IMR-90 (cell line): ENCODE data around the gene LAMA3. TPM values are rescaled to one million over a fixed set of nuclear protein-coding genes. Genes with fewer than 3 reads are reported as not detected.

Experiments
- ATAC-seq: fragments of 200-7000 bp; cut with Tn5 transposase; 2 replicates; pipeline ENCODE4 v1.9.1; 2020; ENCODE audit warnings: low read depth, mild to moderate bottlenecking, moderate library complexity
- BruUV-seq: library from RNA; stranded (reverse); fragments of 400-500 nt; replicated peaks from 2 replicates; lab custom pipeline; 2021; lab: Mats Ljungman, UMichigan
- CTCF ChIA-PET: fragments of 300-600 bp; formaldehyde crosslinking; extraction: SDS; loops from one replicate; lab custom pipeline; 2021; ENCODE audit warnings: antibody characterized with exemption; lab: Yijun Ruan, JAX
- POLR2A ChIA-PET: fragments of 300-600 bp; sonication (Branson Sonifier 250); formaldehyde crosslinking; loops from one replicate; lab custom pipeline; 2022; ENCODE audit warnings: antibody characterized with exemption; ENCODE audit not compliant: unreplicated experiment; lab: Charles Lee
- DNase-seq: peaks from one replicate; pipeline ENCODE4 v3.0.0; 2013
- H2AFZ ChIP-seq: replicated peaks from 2 replicates; pipeline ENCODE3; 2013; ENCODE audit warnings: low read length, mild to moderate bottlenecking; ENCODE audit not compliant: poor library complexity
- H2AK5ac ChIP-seq: 2 replicates; pipeline ENCODE4 v1.6.1; 2013; ENCODE audit warnings: low read depth, low read length, inconsistent platforms
- H2AK9ac ChIP-seq: replicated peaks from 2 replicates; pipeline ENCODE3; 2013; ENCODE audit warnings: mild to moderate bottlenecking, low read depth, low read length, moderate library complexity; ENCODE audit not compliant: poor library complexity
- H2BK120ac ChIP-seq: 2 replicates; pipeline ENCODE4 v1.6.1; 2013; ENCODE audit warnings: low read depth, low read length, inconsistent platforms
- H2BK15ac ChIP-seq: 3 replicates; pipeline ENCODE4 v1.6.1; 2013; ENCODE audit warnings: low read depth, low read length, inconsistent platforms
- H2BK20ac ChIP-seq: 2 replicates; pipeline ENCODE4 v1.6.1; 2013; ENCODE audit warnings: low read depth, mild to moderate bottlenecking, inconsistent platforms, low read length, moderate library complexity
- H2BK5ac ChIP-seq: 2 replicates; pipeline ENCODE4 v1.6.1; 2013; ENCODE audit warnings: mild to moderate bottlenecking, low read depth, low read length, inconsistent platforms; ENCODE audit not compliant: poor library complexity, severe bottlenecking
- H3K14ac ChIP-seq: replicated peaks from 2 replicates; pipeline ENCODE4 v1.6.1; 2013; ENCODE audit warnings: low read depth, low read length, inconsistent platforms
- H3K18ac ChIP-seq: 2 replicates; pipeline ENCODE4 v1.6.1; 2013; ENCODE audit warnings: low read depth, low read length, control low read depth
- H3K23ac ChIP-seq: 2 replicates; pipeline ENCODE4 v1.6.1; 2013; ENCODE audit warnings: low read depth, low read length, inconsistent platforms
- H3K27ac ChIP-seq: 2 replicates; pipeline ENCODE4 v1.5.1; 2013; ENCODE audit warnings: mild to moderate bottlenecking, control low read depth, low read length; ENCODE audit not compliant: insufficient read depth
- H3K27me3 ChIP-seq: 2 replicates; pipeline ENCODE4 v1.6.1; 2013; ENCODE audit warnings: low read length; ENCODE audit not compliant: control insufficient read depth, insufficient read depth
- H3K36me3 ChIP-seq: 2 replicates; pipeline ENCODE4 v1.6.1; 2013; ENCODE audit warnings: low read length, mixed read lengths; ENCODE audit not compliant: control insufficient read depth, insufficient read depth
- H3K4ac ChIP-seq: 2 replicates; pipeline ENCODE4 v1.6.1; 2013; ENCODE audit warnings: low read depth, low read length, inconsistent platforms
- H3K4me1 ChIP-seq: 2 replicates; pipeline ENCODE4 v1.6.1; 2013; ENCODE audit warnings: low read length, mixed read lengths; ENCODE audit not compliant: control insufficient read depth, insufficient read depth
- H3K4me2 ChIP-seq: 2 replicates; pipeline ENCODE4 v1.6.1; 2013; ENCODE audit warnings: low read depth, mild to moderate bottlenecking, control low read depth, low read length, moderate library complexity
- H3K4me3 ChIP-seq: 2 replicates; pipeline ENCODE4 v1.5.1; 2013; ENCODE audit warnings: low read depth, mild to moderate bottlenecking, control low read depth, low read length, moderate library complexity; ENCODE audit not compliant: insufficient read depth
- H3K56ac ChIP-seq: 2 replicates; pipeline ENCODE4 v1.6.1; 2013; ENCODE audit warnings: low read length, inconsistent platforms; ENCODE audit not compliant: insufficient read depth; ENCODE audit errors: extremely low read depth
- H3K79me1 ChIP-seq, 2 experiments: 2 replicates each; pipeline ENCODE4 v1.6.1; 2013; ENCODE audit warnings: low read length in 2 of 2, inconsistent platforms in 1 of 2, low read depth in 1 of 2
- H3K9ac ChIP-seq: 2 replicates; pipeline ENCODE4 v1.6.1; 2013; ENCODE audit warnings: low read depth, low read length, control low read depth
- H3K9me1 ChIP-seq: 2 replicates; pipeline ENCODE4 v1.6.1; 2013; ENCODE audit warnings: low read length, inconsistent platforms; ENCODE audit not compliant: insufficient read depth
- H3K9me3 ChIP-seq: 2 replicates; pipeline ENCODE4 v1.6.1; 2013; ENCODE audit warnings: low read length; ENCODE audit not compliant: control insufficient read depth, insufficient read depth
- H4K20me1 ChIP-seq: 2 replicates; pipeline ENCODE4 v1.6.1; 2013; ENCODE audit warnings: low read length, inconsistent platforms; ENCODE audit not compliant: insufficient read depth
- H4K5ac ChIP-seq: 2 replicates; pipeline ENCODE4 v1.6.1; 2013; ENCODE audit warnings: mild to moderate bottlenecking, low read depth, low read length, control low read depth
- H4K8ac ChIP-seq, 2 experiments: 2 replicates each; pipeline ENCODE4 v1.6.1; 2013; ENCODE audit warnings: low read depth in 2 of 2, low read length in 2 of 2, control low read depth in 1 of 2, inconsistent platforms in 1 of 2
- H4K91ac ChIP-seq: 2 replicates; pipeline ENCODE4 v1.6.1; 2013; ENCODE audit warnings: low read depth, low read length, inconsistent platforms; ENCODE audit not compliant: insufficient read depth
- BHLHE40 ChIP-seq: fragments of 150-350 bp; IDR thresholded peaks from 2 replicates; pipeline ENCODE4 v1.6.1; 2016; ENCODE audit warnings: mild to moderate bottlenecking, low read depth, low read length
- CEBPB ChIP-seq: IDR thresholded peaks from 2 replicates; pipeline ENCODE4 v1.6.1; 2012; ENCODE audit warnings: low read depth, low read length, improper control_type of control experiment
- CHD1 ChIP-seq: IDR thresholded peaks from 2 replicates; pipeline ENCODE4 v1.6.1; 2012; ENCODE audit warnings: low read depth, low read length, improper control_type of control experiment
- CTCF ChIP-seq: conservative IDR thresholded peaks from 2 replicates; pipeline ENCODE4 v1.5.1; 2012; ENCODE audit warnings: mild to moderate bottlenecking, low read depth, low read length, improper control_type of control experiment
- ELK1 ChIP-seq: fragments of 150-350 bp; IDR thresholded peaks from 2 replicates; pipeline ENCODE4 v1.6.1; 2016; ENCODE audit warnings: low read depth, mild to moderate bottlenecking, low read length, moderate library complexity, borderline replicate concordance
- FOS ChIP-seq: fragments of 150-350 bp; IDR thresholded peaks from 2 replicates; pipeline ENCODE4 v1.6.1; 2016; ENCODE audit warnings: low read depth, low read length
- MAFK ChIP-seq: IDR thresholded peaks from 2 replicates; pipeline ENCODE4 v1.6.1; 2012; ENCODE audit warnings: low read depth, low read length, improper control_type of control experiment
- MAZ ChIP-seq: IDR thresholded peaks from 2 replicates; pipeline ENCODE4 v1.6.1; 2012; ENCODE audit warnings: low read depth, mild to moderate bottlenecking, low read length, improper control_type of control experiment, moderate library complexity, borderline replicate concordance
- MXI1 ChIP-seq: IDR thresholded peaks from 2 replicates; pipeline ENCODE4 v1.6.1; 2012; ENCODE audit warnings: low read depth, mild to moderate bottlenecking, low read length, moderate library complexity, borderline replicate concordance
- NFE2L2 ChIP-seq: fragments of 150-350 bp; IDR thresholded peaks from 2 replicates; pipeline ENCODE4 v1.6.1; 2016; ENCODE audit warnings: low read depth, mild to moderate bottlenecking, low read length
- POLR2A ChIP-seq: IDR thresholded peaks from 2 replicates; pipeline ENCODE4 v1.6.1; 2012; ENCODE audit warnings: mild to moderate bottlenecking, low read depth, low read length
- RAD21 ChIP-seq: IDR thresholded peaks from 2 replicates; pipeline ENCODE4 v1.6.1; 2012; ENCODE audit warnings: low read length, improper control_type of control experiment
- RCOR1 ChIP-seq: IDR thresholded peaks from 2 replicates; pipeline ENCODE4 v1.6.1; 2012; ENCODE audit warnings: mild to moderate bottlenecking, low read length, improper control_type of control experiment; ENCODE audit not compliant: insufficient replicate concordance
- RFX5 ChIP-seq: IDR thresholded peaks from 2 replicates; pipeline ENCODE4 v1.8.0; 2012; ENCODE audit warnings: low read depth, mild to moderate bottlenecking, low read length, moderate library complexity
- SMC3 ChIP-seq: fragments of 150-350 bp; IDR thresholded peaks from 2 replicates; pipeline ENCODE4 v1.6.1; 2016; ENCODE audit warnings: low read depth, mild to moderate bottlenecking, antibody characterized with exemption, low read length, moderate library complexity
- USF2 ChIP-seq: fragments of 150-350 bp; IDR thresholded peaks from 2 replicates; pipeline ENCODE4 v1.6.1; 2017; ENCODE audit warnings: mild to moderate bottlenecking, antibody characterized with exemption, low read length, low read depth
- WGBS, 2 experiments: methylation state at CpG; one replicate each; pipeline versions ENCODE4 v1.1.5 to v1.1.7; 2013; ENCODE audit warnings: missing lambda C conversion rate in 2 of 2; ENCODE audit not compliant: insufficient read length in 1 of 2; ENCODE audit errors: extremely low coverage in 2 of 2; 5-methylcytosine and 5-hydroxymethylcytosine counted together
- dilution Hi-C: fragments of 300-500 bp; cut with HindIII; formaldehyde crosslinking; loops from one replicate; pipeline ENCODE4 v1.14.3; 2018; ENCODE audit warnings: low sequenced_read_pairs; ENCODE audit not compliant: unreplicated experiment
- in situ Hi-C: fragments of 300-500 bp; cut with MboI; formaldehyde crosslinking; loops from 3 replicates; pipeline ENCODE4 v1.14.3; 2019; ENCODE audit warnings: low sequenced_read_pairs, inconsistent platforms, mixed read lengths
- intact Hi-C: fragments of 100-400 bp; cut with micrococcal nuclease; formaldehyde crosslinking; loops from 2 replicates; pipeline ENCODE4 v1.10.0; 2022
- polyA plus RNA-seq, 3 experiments: library from polyadenylated mRNA; depleted of rRNA; stranded (reverse); fragments of >200 nt; gene quantifications; 2 replicates each; pipeline ENCODE4 v1.2.3, GENCODE V29; 2012; ENCODE audit warnings: low replicate concordance in 1 of 3
- total RNA-seq: library from RNA; depleted of rRNA; stranded (reverse); fragments of >200 nt; gene quantifications from 2 replicates; pipeline ENCODE4 v1.2.3, GENCODE V29; 2012

Gene LAMA3
- total and polyA plus RNA-seq, 2 of the 4 experiments (the other 2 are of a cell fraction): 0.18 to 0.19 TPM

GRCh38 chr18:23667114-23667513, 22.1 kb upstream of the LAMA3 start:
- no peaks in the 10 kb centered on the region for H3K36me3 ChIP-seq
- in situ Hi-C loops: no loop called here
- no peak overlapping the region for H4K5ac ChIP-seq
- no peak overlapping the region for H3K18ac ChIP-seq
- peaks cover 3% of the 10 kb centered on the region for H3K4me1 ChIP-seq
- no peak for TF ChIP-seq ELK1
- TF ChIP-seq RAD21: no peak; the same call in 1 of the 2 replicates
- TF ChIP-seq MAFK: no peak
- no peak for TF ChIP-seq SMC3
- TF ChIP-seq BHLHE40: no peak
- no peak for TF ChIP-seq MAZ
- no peak for TF ChIP-seq FOS
- TF ChIP-seq NFE2L2: no peak
- TF ChIP-seq RFX5: no peak
- no peak for TF ChIP-seq POLR2A
- TF ChIP-seq CHD1: no peak
- no peak for TF ChIP-seq MXI1
- no peak for TF ChIP-seq RCOR1
- no peak for TF ChIP-seq CTCF
- TF ChIP-seq CEBPB: no peak
- no peak for TF ChIP-seq USF2
- no peak overlapping the region for H2AFZ ChIP-seq
- no peak overlapping the region for H2AK9ac ChIP-seq
- H2BK120ac ChIP-seq: no peak overlapping the region
- ATAC-seq (no peak), DNase-seq (no peak)
- POLR2A ChIA-PET: no interaction called here
- no peaks in the 10 kb centered on the region for H3K79me1 ChIP-seq
- BruUV-seq: no TSS peak
- WGBS, 2 experiments: no CpG with 5 or more reads among the region's 1 CpG
- H3K4ac ChIP-seq: no peak overlapping the region
- no peak overlapping the region for H3K56ac ChIP-seq
- H3K4me2 ChIP-seq: no peak overlapping the region
- H3K14ac ChIP-seq: no peak overlapping the region
- no peak overlapping the region for H2AK5ac ChIP-seq
- no peak overlapping the region for H3K27ac ChIP-seq
- H3K27me3 ChIP-seq: peaks cover 58% of the 10 kb centered on the region
- 0 out of 2 replicates have a peak, but pooled peaks cover 2% of the 10 kb centered on the region for H3K9me1 ChIP-seq
- no peaks in the 10 kb centered on the region for H4K20me1 ChIP-seq
- no peak overlapping the region for H2BK5ac ChIP-seq
- no peak overlapping the region for H4K8ac ChIP-seq
- H3K23ac ChIP-seq: no peak overlapping the region
- H4K91ac ChIP-seq: no peak overlapping the region
- H2BK15ac ChIP-seq: no peak overlapping the region
- no peak overlapping the region for H3K4me3 ChIP-seq
- CTCF ChIA-PET: no interaction called here
- no peaks in the 10 kb centered on the region for H3K9me3 ChIP-seq
- intact Hi-C loops: no loop called here
- dilution Hi-C loops: no loop called here
- H3K9ac ChIP-seq: no peak overlapping the region
- H2BK20ac ChIP-seq: no peak overlapping the region
